ENCODE results near the gene EIF5A. TPM values are rescaled to one million over a fixed set of nuclear protein-coding genes. Genes with fewer than 3 reads are reported as not detected.
A peak's percentile ranks its signal among the peaks of the same experiment; 100 is the strongest.

EIF5A gene
- total and polyA plus RNA-seq, 4 donors: 179 to 506 (median 302) TPM

DNA sequence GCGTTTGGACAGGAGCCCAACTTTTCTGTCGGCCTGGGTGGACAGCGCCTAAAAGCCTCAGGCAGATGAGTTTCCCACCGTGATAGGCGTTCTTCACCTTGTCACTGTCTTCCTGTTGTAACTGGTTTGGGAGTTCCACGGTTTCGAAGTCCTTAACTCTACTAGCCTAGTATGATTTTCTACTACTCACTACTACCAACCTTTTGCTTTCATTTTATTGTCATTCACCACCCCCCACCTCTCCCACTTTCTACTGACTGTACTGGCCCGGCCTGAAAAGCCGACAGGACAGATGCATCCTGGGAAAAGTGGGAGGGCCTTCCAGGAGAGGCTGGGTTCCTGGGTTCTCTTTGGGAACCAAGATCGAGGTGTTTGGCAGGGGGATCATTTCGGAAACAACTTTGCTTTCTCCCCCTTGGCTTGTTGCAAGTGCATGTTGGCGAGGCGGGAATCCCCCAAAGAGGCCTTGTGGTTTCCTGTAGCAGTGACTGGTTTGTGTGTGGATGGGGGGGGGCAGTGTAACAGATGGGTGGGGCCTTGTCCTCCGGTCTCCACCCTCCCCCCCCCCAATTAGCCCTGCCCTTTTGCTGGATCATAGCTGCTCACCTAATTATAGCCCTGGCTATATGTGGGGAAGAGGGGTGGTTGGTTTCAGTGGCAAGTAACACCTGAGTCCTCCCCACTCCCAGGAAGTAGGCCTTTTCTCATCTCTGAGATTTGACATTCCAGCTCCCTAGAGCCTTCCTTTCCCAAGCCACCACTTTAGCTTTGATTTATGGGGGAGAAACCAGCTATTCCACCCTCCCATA, 1.4 kb downstream of the EIF5A start:
- Histone ChIP-seq H3K27ac (ENCODE audit: low read depth in 1 of 2, low read length in 2 of 2) (peak overlapping the region; percentile 96 to 99), H3K27me3 (ENCODE audit: control insufficient read depth in 4 of 4, insufficient read depth in 4 of 4, low read length in 3 of 4) (no peaks in the 10 kb centered on the region), H3K4me3 (ENCODE audit: low read depth in 1 of 3, low read length in 3 of 3) (peak overlapping the region; percentile 92 to 95 (median 93)), H3K9me3 (ENCODE audit: control insufficient read depth in 4 of 4, low read length in 3 of 4) (no peaks in the 10 kb centered on the region), H3K36me3 (ENCODE audit: control insufficient read depth in 4 of 4, insufficient read depth in 3 of 4, low read depth in 1 of 4, low read length in 3 of 4) (peaks cover 16 to 39% (median 35%) of the 10 kb centered on the region in 4 donors), H3K9ac (ENCODE audit: low read depth in 1 of 2, low read length in 2 of 2) (peak overlapping the region; percentile 83 to 96), H3K4me1 (ENCODE audit: control insufficient read depth in 4 of 4, insufficient read depth in 4 of 4, low read length in 3 of 4) (peaks cover 8 to 39% (median 28%) of the 10 kb centered on the region in 4 donors)
- TF ChIP-seq EGR1 (IDR thresholded peaks at IDR 0.05; ENCODE audit: low read depth in 2 of 2) (no peak), RAD21 (IDR thresholded peaks at IDR 0.05) (no peak), FOXA2 (IDR thresholded peaks at IDR 0.05) (no peak), SP1 (IDR thresholded peaks at IDR 0.05) (peak; percentile 53), TAF1 (conservative IDR thresholded peaks at IDR 0.05) (no peak), FOXA1 (IDR thresholded peaks at IDR 0.05) (no peak), HNF4A (conservative IDR thresholded peaks at IDR 0.05) (no peak), HNF4G (IDR thresholded peaks at IDR 0.05) (no peak), GABPA (IDR thresholded peaks at IDR 0.05 in 1 of 2, conservative IDR thresholded peaks at IDR 0.05 in 1 of 2) (peak in 1 of 2 donors; percentile 68), YY1 (IDR thresholded peaks at IDR 0.05) (peak; percentile 57), JUND (IDR thresholded peaks at IDR 0.05) (no peak), RXRA (IDR thresholded peaks at IDR 0.05) (no peak), NR2F2 (IDR thresholded peaks at IDR 0.05) (no peak)
- TF ChIP-seq, protein P1, sequence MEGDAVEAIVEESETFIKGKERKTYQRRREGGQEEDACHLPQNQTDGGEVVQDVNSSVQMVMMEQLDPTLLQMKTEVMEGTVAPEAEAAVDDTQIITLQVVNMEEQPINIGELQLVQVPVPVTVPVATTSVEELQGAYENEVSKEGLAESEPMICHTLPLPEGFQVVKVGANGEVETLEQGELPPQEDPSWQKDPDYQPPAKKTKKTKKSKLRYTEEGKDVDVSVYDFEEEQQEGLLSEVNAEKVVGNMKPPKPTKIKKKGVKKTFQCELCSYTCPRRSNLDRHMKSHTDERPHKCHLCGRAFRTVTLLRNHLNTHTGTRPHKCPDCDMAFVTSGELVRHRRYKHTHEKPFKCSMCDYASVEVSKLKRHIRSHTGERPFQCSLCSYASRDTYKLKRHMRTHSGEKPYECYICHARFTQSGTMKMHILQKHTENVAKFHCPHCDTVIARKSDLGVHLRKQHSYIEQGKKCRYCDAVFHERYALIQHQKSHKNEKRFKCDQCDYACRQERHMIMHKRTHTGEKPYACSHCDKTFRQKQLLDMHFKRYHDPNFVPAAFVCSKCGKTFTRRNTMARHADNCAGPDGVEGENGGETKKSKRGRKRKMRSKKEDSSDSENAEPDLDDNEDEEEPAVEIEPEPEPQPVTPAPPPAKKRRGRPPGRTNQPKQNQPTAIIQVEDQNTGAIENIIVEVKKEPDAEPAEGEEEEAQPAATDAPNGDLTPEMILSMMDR (IDR thresholded peaks at IDR 0.05; ENCODE audit: low read depth, low read length, missing input control): no peak
- TF ChIP-seq, protein P2, sequence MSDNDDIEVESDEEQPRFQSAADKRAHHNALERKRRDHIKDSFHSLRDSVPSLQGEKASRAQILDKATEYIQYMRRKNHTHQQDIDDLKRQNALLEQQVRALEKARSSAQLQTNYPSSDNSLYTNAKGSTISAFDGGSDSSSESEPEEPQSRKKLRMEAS (IDR thresholded peaks at IDR 0.05): no peak
- TF ChIP-seq, protein P3, sequence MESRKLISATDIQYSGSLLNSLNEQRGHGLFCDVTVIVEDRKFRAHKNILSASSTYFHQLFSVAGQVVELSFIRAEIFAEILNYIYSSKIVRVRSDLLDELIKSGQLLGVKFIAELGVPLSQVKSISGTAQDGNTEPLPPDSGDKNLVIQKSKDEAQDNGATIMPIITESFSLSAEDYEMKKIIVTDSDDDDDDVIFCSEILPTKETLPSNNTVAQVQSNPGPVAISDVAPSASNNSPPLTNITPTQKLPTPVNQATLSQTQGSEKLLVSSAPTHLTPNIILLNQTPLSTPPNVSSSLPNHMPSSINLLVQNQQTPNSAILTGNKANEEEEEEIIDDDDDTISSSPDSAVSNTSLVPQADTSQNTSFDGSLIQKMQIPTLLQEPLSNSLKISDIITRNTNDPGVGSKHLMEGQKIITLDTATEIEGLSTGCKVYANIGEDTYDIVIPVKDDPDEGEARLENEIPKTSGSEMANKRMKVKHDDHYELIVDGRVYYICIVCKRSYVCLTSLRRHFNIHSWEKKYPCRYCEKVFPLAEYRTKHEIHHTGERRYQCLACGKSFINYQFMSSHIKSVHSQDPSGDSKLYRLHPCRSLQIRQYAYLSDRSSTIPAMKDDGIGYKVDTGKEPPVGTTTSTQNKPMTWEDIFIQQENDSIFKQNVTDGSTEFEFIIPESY (IDR thresholded peaks at IDR 0.05): peak; percentile 27
- TF ChIP-seq, protein P4, sequence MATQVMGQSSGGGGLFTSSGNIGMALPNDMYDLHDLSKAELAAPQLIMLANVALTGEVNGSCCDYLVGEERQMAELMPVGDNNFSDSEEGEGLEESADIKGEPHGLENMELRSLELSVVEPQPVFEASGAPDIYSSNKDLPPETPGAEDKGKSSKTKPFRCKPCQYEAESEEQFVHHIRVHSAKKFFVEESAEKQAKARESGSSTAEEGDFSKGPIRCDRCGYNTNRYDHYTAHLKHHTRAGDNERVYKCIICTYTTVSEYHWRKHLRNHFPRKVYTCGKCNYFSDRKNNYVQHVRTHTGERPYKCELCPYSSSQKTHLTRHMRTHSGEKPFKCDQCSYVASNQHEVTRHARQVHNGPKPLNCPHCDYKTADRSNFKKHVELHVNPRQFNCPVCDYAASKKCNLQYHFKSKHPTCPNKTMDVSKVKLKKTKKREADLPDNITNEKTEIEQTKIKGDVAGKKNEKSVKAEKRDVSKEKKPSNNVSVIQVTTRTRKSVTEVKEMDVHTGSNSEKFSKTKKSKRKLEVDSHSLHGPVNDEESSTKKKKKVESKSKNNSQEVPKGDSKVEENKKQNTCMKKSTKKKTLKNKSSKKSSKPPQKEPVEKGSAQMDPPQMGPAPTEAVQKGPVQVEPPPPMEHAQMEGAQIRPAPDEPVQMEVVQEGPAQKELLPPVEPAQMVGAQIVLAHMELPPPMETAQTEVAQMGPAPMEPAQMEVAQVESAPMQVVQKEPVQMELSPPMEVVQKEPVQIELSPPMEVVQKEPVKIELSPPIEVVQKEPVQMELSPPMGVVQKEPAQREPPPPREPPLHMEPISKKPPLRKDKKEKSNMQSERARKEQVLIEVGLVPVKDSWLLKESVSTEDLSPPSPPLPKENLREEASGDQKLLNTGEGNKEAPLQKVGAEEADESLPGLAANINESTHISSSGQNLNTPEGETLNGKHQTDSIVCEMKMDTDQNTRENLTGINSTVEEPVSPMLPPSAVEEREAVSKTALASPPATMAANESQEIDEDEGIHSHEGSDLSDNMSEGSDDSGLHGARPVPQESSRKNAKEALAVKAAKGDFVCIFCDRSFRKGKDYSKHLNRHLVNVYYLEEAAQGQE (IDR thresholded peaks at IDR 0.05): peak; percentile 85
- TF ChIP-seq, protein P5, sequence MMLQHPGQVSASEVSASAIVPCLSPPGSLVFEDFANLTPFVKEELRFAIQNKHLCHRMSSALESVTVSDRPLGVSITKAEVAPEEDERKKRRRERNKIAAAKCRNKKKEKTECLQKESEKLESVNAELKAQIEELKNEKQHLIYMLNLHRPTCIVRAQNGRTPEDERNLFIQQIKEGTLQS (IDR thresholded peaks at IDR 0.05): no peak
- DNase-seq (ENCODE audit: low spot score): peak; percentile 84
- 4% methylated on average over 14 of the region's 14 CpGs for WGBS
